ENCODE results near the gene ATG16L2.
"Not testable (repeated sequence)": the region's sequence is repeated elsewhere in the genome, so short reads cannot be mapped to it uniquely, and the experiment has no call there.

ATG16L2 gene

GRCh38 chr11:72779495-72780128, 34.6 kb upstream of the ATG16L2 start:
- H3K27ac ChIP-seq = no peak overlapping the region
- DNase-seq (ENCODE audit: low read depth, low spot score) = no peak

- no peak for DNase-seq (ENCODE audit: low read depth, low spot score)
- peak overlapping the region; percentile 36 for H3K27ac ChIP-seq
These were observed 33.7 kb upstream of the ATG16L2 start for GRCh38 chr11:72780296-72781062.

- no peak for DNase-seq (ENCODE audit: low read depth, low spot score)
- H3K27ac ChIP-seq = peak overlapping the region; percentile 36
These were observed 33.2 kb upstream of the ATG16L2 start for GRCh38 chr11:72781063-72781312.

GRCh38 chr11:72781313-72782080, 32.7 kb upstream of the ATG16L2 start:
- DNase-seq (ENCODE audit: low read depth, low spot score) = no peak
- peak overlapping the region; percentile 36 for H3K27ac ChIP-seq

GRCh38 chr11:72782081-72782920, 31.9 kb upstream of the ATG16L2 start:
- H3K27ac ChIP-seq = no peak overlapping the region
- DNase-seq (ENCODE audit: low read depth, low spot score) = no peak

- no peak for DNase-seq (ENCODE audit: low read depth, low spot score)
- no peak overlapping the region for H3K27ac ChIP-seq
These were observed 30.9 kb upstream of the ATG16L2 start for GRCh38 chr11:72783144-72783905.

- H3K27ac ChIP-seq = no peak overlapping the region
- DNase-seq (ENCODE audit: low read depth, low spot score) = no peak
These were observed 29.5 kb upstream of the ATG16L2 start for GRCh38 chr11:72784662-72785061.

GRCh38 chr11:72786305-72787215, 27.7 kb upstream of the ATG16L2 start:
- DNase-seq (ENCODE audit: low read depth, low spot score) = no peak
- no peak overlapping the region for H3K27ac ChIP-seq

- no peak overlapping the region for H3K27ac ChIP-seq
- no peak for DNase-seq (ENCODE audit: low read depth, low spot score)
These were observed 26.8 kb upstream of the ATG16L2 start for GRCh38 chr11:72787216-72788104.

- no peak overlapping the region for H3K27ac ChIP-seq
These were observed 26.0 kb upstream of the ATG16L2 start for GRCh38 chr11:72788241-72788640.

GRCh38 chr11:72789493-72790131, 24.6 kb upstream of the ATG16L2 start:
- DNase-seq (ENCODE audit: low read depth, low spot score) = no peak
- no peak overlapping the region for H3K27ac ChIP-seq

More at GRCh38 chr11:72788241-72788640, 26.0 kb upstream of the ATG16L2 start:
- no peak for DNase-seq (ENCODE audit: low read depth, low spot score)

GRCh38 chr11:72791228-72791627, 23.0 kb upstream of the ATG16L2 start:
- H3K27ac ChIP-seq; DNase-seq (ENCODE audit: low read depth, low spot score): not testable (repeated sequence)

- DNase-seq (ENCODE audit: low read depth, low spot score) = no peak
- H3K27ac ChIP-seq = no peak overlapping the region
These were observed 21.7 kb upstream of the ATG16L2 start for GRCh38 chr11:72792437-72793021.

GRCh38 chr11:72793076-72793424, 21.2 kb upstream of the ATG16L2 start:
- no peak for DNase-seq (ENCODE audit: low read depth, low spot score)
- H3K27ac ChIP-seq = no peak overlapping the region

GRCh38 chr11:72793425-72794367, 20.5 kb upstream of the ATG16L2 start, which contains the start of gene STARD10:
TSS of gene STARD10 (minus strand) at chr11:72794047. CDS start at chr11:72781181, 12,866 bp downstream.
- H3K27ac ChIP-seq = peak within 1 kb of the TSS; percentile 85
- DNase-seq (ENCODE audit: low read depth, low spot score) = peak; percentile 68

- H3K27ac ChIP-seq = no peak overlapping the region
- DNase-seq (ENCODE audit: low read depth, low spot score) = no peak
These were observed 15.8 kb upstream of the ATG16L2 start for GRCh38 chr11:72798361-72798760.

All from epithelial cell of prostate (primary cell).